H1 (cell line): ENCODE results near the gene MISFA. TPM values are rescaled to one million over a fixed set of nuclear protein-coding genes. Genes with fewer than 3 reads are reported as not detected.

Experiments used
- CTCF ChIA-PET: fragments of 300-600 bp; sonication (Branson Sonifier 250); formaldehyde crosslinking; loops from one replicate; lab custom pipeline; 2021; ENCODE audit not compliant: partially characterized antibody; lab: Charles Lee
- POLR2A ChIA-PET: fragments of 300-600 bp; sonication (Branson Sonifier 250); formaldehyde crosslinking; loops from one replicate; lab custom pipeline; 2021; ENCODE audit warnings: inconsistent platforms; ENCODE audit not compliant: partially characterized antibody; lab: Charles Lee
- DNase-seq, 2 experiments: peaks; one replicate each; pipeline versions ENCODE4 v3.0.0 to v3.0.0-alpha.2; 2010 to 2022; ENCODE audit warnings: low spot score in 2 of 2, low read depth in 1 of 2, mixed read lengths in 1 of 2
- FAIRE-seq: peaks from 2 replicates; lab custom pipeline; 2011; peaks lifted over from hg19 to GRCh38; lab: Jason Lieb, UNC
- H2AFZ ChIP-seq: 2 replicates; pipeline ENCODE4 v1.8.1; 2012; ENCODE audit warnings: low read length, inconsistent platforms
- H2AK5ac ChIP-seq: 2 replicates; pipeline ENCODE4 v1.6.1; 2013; ENCODE audit warnings: low read depth, low read length
- H2BK120ac ChIP-seq: replicated peaks from 2 replicates; pipeline ENCODE3; 2013; ENCODE audit warnings: low read depth, low read length, inconsistent platforms
- H2BK12ac ChIP-seq: 2 replicates; pipeline ENCODE4 v1.6.1; 2013; ENCODE audit warnings: low read depth, low read length
- H2BK15ac ChIP-seq: 2 replicates; pipeline ENCODE4 v1.6.1; 2013; ENCODE audit warnings: low read length
- H2BK20ac ChIP-seq: 2 replicates; pipeline ENCODE4 v1.6.1; 2013; ENCODE audit warnings: low read length
- H2BK5ac ChIP-seq: 2 replicates; pipeline ENCODE4 v1.6.1; 2013; ENCODE audit warnings: low read depth, low read length
- H3K14ac ChIP-seq: 2 replicates; pipeline ENCODE4 v1.6.1; 2013; ENCODE audit warnings: inconsistent platforms; ENCODE audit not compliant: insufficient read length
- H3K18ac ChIP-seq: 2 replicates; pipeline ENCODE4 v1.6.1; 2013; ENCODE audit warnings: low read length; ENCODE audit errors: extremely low read depth
- H3K23ac ChIP-seq: 2 replicates; pipeline ENCODE4 v1.6.1; 2013; ENCODE audit warnings: inconsistent platforms; ENCODE audit not compliant: insufficient read length
- H3K23me2 ChIP-seq: 2 replicates; pipeline ENCODE4 v1.6.1; 2013; ENCODE audit warnings: low read depth, low read length
- H3K27ac ChIP-seq: 2 replicates; pipeline ENCODE4 v1.6.1; 2011; ENCODE audit warnings: low read depth, low read length, inconsistent platforms
- H3K27me3 ChIP-seq, 4 experiments: replicated peaks in 1 of 4; 1 replicate in 1 of 4; 2 replicates in 3 of 4; pipeline versions ENCODE4 v1.6.1 to v1.8.1; 2011 to 2013; ENCODE audit warnings: low read length in 3 of 4, mild to moderate bottlenecking in 3 of 4, inconsistent platforms in 2 of 4, mixed read lengths in 2 of 4, moderate library complexity in 1 of 4; ENCODE audit not compliant: control insufficient read depth in 3 of 4, insufficient read depth in 3 of 4; ENCODE audit errors: extremely low read depth in 1 of 4
- H3K36me3 ChIP-seq, 4 experiments: 2 replicates each; pipeline versions ENCODE4 v1.6.1 to v1.8.1; 2011 to 2013; ENCODE audit warnings: mild to moderate bottlenecking in 4 of 4, low read length in 3 of 4, moderate library complexity in 2 of 4, control low read depth in 1 of 4, inconsistent platforms in 1 of 4; ENCODE audit not compliant: insufficient read depth in 4 of 4, control insufficient read depth in 2 of 4
- H3K4ac ChIP-seq: replicated peaks from 2 replicates; pipeline ENCODE3; 2013; ENCODE audit warnings: low read length, low read depth, mixed read lengths, inconsistent platforms; ENCODE audit not compliant: insufficient read length
- H3K4me1 ChIP-seq, 4 experiments: replicated peaks in 1 of 4; 1 replicate in 1 of 4; 2 replicates in 3 of 4; pipeline versions ENCODE4 v1.6.1 to v1.8.1; 2011 to 2013; ENCODE audit warnings: low read length in 3 of 4, inconsistent platforms in 2 of 4, mixed read lengths in 1 of 4; ENCODE audit not compliant: insufficient read depth in 4 of 4, control insufficient read depth in 3 of 4
- H3K4me2 ChIP-seq, 2 experiments: 2 replicates each; pipeline versions ENCODE4 v1.6.1 to v1.8.1; 2011 to 2013; ENCODE audit warnings: low read depth in 2 of 2, low read length in 2 of 2, control low read depth in 1 of 2, inconsistent platforms in 1 of 2, mild to moderate bottlenecking in 1 of 2; ENCODE audit not compliant: insufficient read depth in 1 of 2
- H3K4me3 ChIP-seq, 4 experiments: fragments of 200-600, 300-600 bp in 1 of 4; sonication (generic), shearing (Covaris generic), sonication (Bioruptor Twin) in 1 of 4; 2 replicates each; pipeline versions ENCODE4 v1.5.1 to v1.8.1; 2011 to 2016; ENCODE audit warnings: low read length in 4 of 4, low read depth in 3 of 4, control low read depth in 2 of 4, inconsistent platforms in 2 of 4, mild to moderate bottlenecking in 2 of 4, mixed read lengths in 1 of 4, moderate library complexity in 1 of 4; ENCODE audit not compliant: insufficient read depth in 2 of 4; ENCODE audit errors: extremely low read depth in 1 of 4
- H3K56ac ChIP-seq: replicated peaks from 2 replicates; pipeline ENCODE3; 2013; ENCODE audit warnings: low read depth, mild to moderate bottlenecking, mixed read lengths, low read length, inconsistent platforms; ENCODE audit not compliant: insufficient read length
- H3K79me1 ChIP-seq: 2 replicates; pipeline ENCODE4 v1.6.1; 2013; ENCODE audit warnings: low read depth, low read length, control low read depth
- H3K79me2 ChIP-seq, 2 experiments: 2 replicates each; pipeline versions ENCODE4 v1.6.1 to v1.8.1; 2012 to 2013; ENCODE audit warnings: low read length in 2 of 2, mild to moderate bottlenecking in 2 of 2, inconsistent platforms in 1 of 2; ENCODE audit not compliant: insufficient read depth in 2 of 2, control insufficient read depth in 1 of 2
- H3K9ac ChIP-seq, 4 experiments: replicated peaks in 1 of 4; 1 replicate in 1 of 4; 2 replicates in 3 of 4; pipeline versions ENCODE4 v1.6.1 to v1.8.1; 2011 to 2013; ENCODE audit warnings: low read depth in 3 of 4, low read length in 3 of 4, control low read depth in 2 of 4, mild to moderate bottlenecking in 2 of 4, moderate library complexity in 2 of 4, inconsistent platforms in 1 of 4; ENCODE audit errors: extremely low read depth in 1 of 4
- H3K9me3 ChIP-seq, 2 experiments: 2 replicates each; pipeline versions ENCODE4 v1.6.1 to v1.8.1; 2012 to 2013; ENCODE audit warnings: mild to moderate bottlenecking in 2 of 2, moderate library complexity in 2 of 2, control low read depth in 1 of 2, inconsistent platforms in 1 of 2, low read depth in 1 of 2, low read length in 1 of 2, mixed read lengths in 1 of 2; ENCODE audit not compliant: insufficient read depth in 2 of 2
- H4K20me1 ChIP-seq, 2 experiments: replicated peaks in 1 of 2; 2 replicates each; pipeline versions ENCODE3 to v1.8.1; 2011 to 2013; ENCODE audit warnings: inconsistent platforms in 2 of 2, low read length in 2 of 2, mild to moderate bottlenecking in 1 of 2; ENCODE audit not compliant: insufficient read depth in 2 of 2, control insufficient read depth in 1 of 2
- H4K5ac ChIP-seq: 2 replicates; pipeline ENCODE4 v1.6.1; 2013; ENCODE audit warnings: low read length, low read depth, mixed read lengths, inconsistent platforms; ENCODE audit not compliant: insufficient read length
- H4K8ac ChIP-seq: 2 replicates; pipeline ENCODE4 v1.8.0; 2013; ENCODE audit warnings: mild to moderate bottlenecking, moderate library complexity, low read length, inconsistent platforms; ENCODE audit not compliant: insufficient read depth; ENCODE audit errors: extremely low read depth
- H4K91ac ChIP-seq: replicated peaks from 2 replicates; pipeline ENCODE3; 2013; ENCODE audit warnings: low read length, mixed read lengths, inconsistent platforms; ENCODE audit not compliant: insufficient read length
- GTF2F1 ChIP-seq: IDR thresholded peaks from 2 replicates; pipeline ENCODE4 v1.6.1; 2012; ENCODE audit warnings: low read depth, low read length, improper control_type of control experiment, borderline replicate concordance
- JUN ChIP-seq: IDR thresholded peaks from 2 replicates; pipeline ENCODE4 v1.6.1; 2011; ENCODE audit warnings: low read depth, mild to moderate bottlenecking, improper control_type of control experiment, low read length
- KDM1A ChIP-seq: fragments of 200-600, 300-600 bp; sonication (generic); IDR thresholded peaks from 2 replicates; pipeline ENCODE4 v1.7.1; 2016; ENCODE audit warnings: mild to moderate bottlenecking, low read length, borderline replicate concordance
- USF2 ChIP-seq: IDR thresholded peaks from 2 replicates; pipeline ENCODE4 v1.6.1; 2011; ENCODE audit warnings: low read length, improper control_type of control experiment
- WGBS, 2 experiments: shearing (Covaris generic) in 1 of 2; methylation state at CpG; one replicate each; pipeline versions ENCODE4 v1.1.6 to v1.1.7; 2013 to 2015; ENCODE audit warnings: low lambda C conversion rate in 2 of 2, mixed read lengths in 2 of 2, inconsistent platforms in 1 of 2, low coverage in 1 of 2, missing lambda C conversion rate in 1 of 2; ENCODE audit not compliant: insufficient replicate concordance in 2 of 2, insufficient coverage in 1 of 2, insufficient read length in 1 of 2; ENCODE audit errors: extremely low coverage in 1 of 2, missing lambda C conversion rate in 1 of 2; 5-methylcytosine and 5-hydroxymethylcytosine counted together
- polyA plus RNA-seq, 7 experiments: library from polyadenylated mRNA; depleted of rRNA in 3 of 7; stranded (reverse) in 5 of 7; unstranded in 2 of 7; fragments of >200 nt in 5 of 7; fragments of 200-250 nt in 2 of 7; gene quantifications; 1 replicate in 5 of 7; 2 replicates in 1 of 7; 4 replicates in 1 of 7; pipeline versions ENCODE4 v1.2.1 to v1.2.3, GENCODE V29; 2011 to 2013; ENCODE audit warnings: missing spikeins in 2 of 7, mixed read lengths in 2 of 7
- total RNA-seq: library from RNA; stranded (reverse); fragmentation: NEBNext Ultra II Directional; extraction: Animal tissue kit (Norgen Biotek cat#: 25700); gene quantifications from 2 replicates; pipeline ENCODE4 v1.2.1, GENCODE V29; 2021

MISFA gene
- total and polyA plus RNA-seq, 2 of the 8 experiments (the other 6 are each of a cell fraction or from before 2014, with no cell fraction given): 0.51 to 3.8 TPM

GRCh38 chr11:18567081-18567480 lies 32.5 kb upstream of the MISFA start:
- Histone ChIP-seq H3K36me3 (peaks cover 0 to 3% (median 0%) of the 10 kb centered on the region in 4 experiments; a peak in 2 of 8 replicates), H3K4me1 (no peaks in the 10 kb centered on the region), H4K8ac (no peak overlapping the region), H2BK120ac (no peak overlapping the region), H2AFZ (no peak overlapping the region), H2AK5ac (no peak overlapping the region), H3K79me2 (no peaks in the 10 kb centered on the region), H3K23ac (no peak overlapping the region), H2BK20ac (no peak overlapping the region), H3K27ac (no peak overlapping the region), H4K20me1 (no peaks in the 10 kb centered on the region), H3K79me1 (no peaks in the 10 kb centered on the region), H2BK5ac (no peak overlapping the region), H3K4me3 (no peak overlapping the region), H3K4me2 (no peak overlapping the region), H3K27me3 (no peaks in the 10 kb centered on the region), H2BK12ac (no peak overlapping the region), H3K23me2 (no peaks in the 10 kb centered on the region), H3K4ac (no peak overlapping the region), H3K56ac (no peak overlapping the region), H4K5ac (no peak overlapping the region), H3K9me3 (no peaks in the 10 kb centered on the region), H3K9ac (no peak overlapping the region), H4K91ac (no peak overlapping the region), H3K18ac (no peak overlapping the region), H2BK15ac (no peak overlapping the region), H3K14ac (no peak overlapping the region)
- FAIRE-seq (no peak), DNase-seq (no peak)
- 89% methylated on average over 3 of the region's 3 CpGs; no CpG with 5 or more reads in 1 of the 2 experiments for WGBS, 2 experiments
- ChIA-PET POLR2A (interaction anchor here (0.8 kb wide), 1 partner anchor 9 kb away, joined by 3 read pairs; no protein-coding TSS in a partner anchor), CTCF (interaction anchor here (0.6 to 1.9 kb wide), 2 partner anchors 84 to 452 kb away, joined by 3 to 5 read pairs; no protein-coding TSS in a partner anchor)
- TF ChIP-seq JUN: no peak
- TF ChIP-seq USF2: no peak
- no peak for TF ChIP-seq KDM1A
- TF ChIP-seq GTF2F1: no peak
